ENCODE results near the gene WDTC1.

Gene WDTC1

DNA sequence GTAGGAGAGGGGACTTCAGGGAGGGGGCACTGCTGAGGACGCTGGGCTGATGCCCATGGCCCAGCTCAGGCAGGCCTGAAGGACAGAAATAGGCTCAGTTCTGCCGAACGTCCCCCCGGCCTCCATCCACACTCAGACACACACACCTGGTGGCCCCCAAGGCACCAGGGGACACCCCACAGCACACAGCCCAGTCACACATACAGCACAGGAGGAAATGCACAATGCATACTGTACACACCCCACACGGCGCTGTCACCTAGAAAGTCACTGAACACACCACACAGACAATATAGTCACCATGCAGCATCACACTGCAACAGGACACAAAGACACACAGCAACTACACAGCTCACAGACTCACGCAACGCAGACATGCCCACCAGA, 108.0 kb downstream of the WDTC1 start:
- Histone ChIP-seq H3K9ac (ENCODE audit: low read depth in 1 of 2, low read length in 2 of 2) (peak overlapping the region; percentile 57 to 80), H3K9me3 (ENCODE audit: control insufficient read depth in 1 of 2, low read length in 2 of 2) (no peaks in the 10 kb centered on the region), H3K27me3 (ENCODE audit: control insufficient read depth in 1 of 2, insufficient read depth in 2 of 2, low read length in 2 of 2) (no peaks in the 10 kb centered on the region), H3K4me1 (ENCODE audit: control insufficient read depth in 1 of 2, insufficient read depth in 2 of 2, low read length in 2 of 2) (peaks cover 20 to 23% of the 10 kb centered on the region in 2 donors), H3K4me3 (ENCODE audit: low read depth in 1 of 2, low read length in 2 of 2) (peak overlapping the region; percentile 83 to 86), H3K36me3 (ENCODE audit: control insufficient read depth in 1 of 2, insufficient read depth in 2 of 2, low read length in 2 of 2) (no peaks in the 10 kb centered on the region), H3K27ac (ENCODE audit: low read depth, low read length) (peak overlapping the region; percentile 11)

DNA sequence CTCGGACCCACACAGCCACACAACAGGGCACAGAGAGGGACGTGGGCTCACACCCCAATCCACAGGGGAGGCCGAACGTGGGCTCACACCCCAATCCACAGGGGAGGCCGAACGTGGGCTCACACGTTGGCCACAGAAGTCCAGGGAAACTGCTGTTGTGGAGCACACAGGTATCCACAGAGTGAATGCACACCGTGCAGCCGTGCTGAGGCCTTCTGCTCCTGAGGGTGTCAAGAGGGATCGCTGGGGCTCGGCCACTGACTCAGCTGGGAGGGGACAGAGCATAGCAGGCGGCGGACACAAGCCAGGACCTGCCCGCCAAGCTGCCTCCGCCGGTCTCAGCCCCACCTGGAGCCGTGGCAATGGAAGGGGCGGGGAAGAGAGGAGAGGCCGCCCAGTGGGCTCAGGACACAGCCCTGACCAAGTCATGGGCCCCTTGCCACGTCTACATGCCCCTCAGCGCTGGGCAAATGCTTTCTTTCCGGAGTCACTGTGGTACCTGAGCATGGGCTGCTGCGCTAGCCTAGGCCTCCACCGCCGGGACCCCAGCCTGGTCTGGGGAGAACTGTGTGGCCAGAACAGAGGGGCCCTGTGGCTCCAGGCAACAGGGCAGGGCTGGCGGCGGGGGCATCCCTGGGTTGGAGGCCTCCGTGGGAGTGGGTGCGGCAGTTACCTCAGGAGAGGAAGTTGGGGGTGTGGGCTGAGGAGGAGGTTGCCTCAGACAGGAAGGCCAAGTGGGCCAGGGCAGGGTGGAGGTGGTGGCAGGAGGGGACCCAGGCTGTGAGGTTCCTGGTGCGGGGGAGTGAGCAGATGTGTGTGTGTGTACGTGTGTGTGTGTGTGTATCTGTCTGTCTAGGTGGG, 108.6 kb downstream of the WDTC1 start:
- H3K4me1 ChIP-seq (ENCODE audit: control insufficient read depth in 1 of 2, insufficient read depth in 2 of 2, low read length in 2 of 2) = peaks cover 20 to 23% of the 10 kb centered on the region in 2 donors
- H3K4me3 ChIP-seq (ENCODE audit: low read depth in 1 of 2, low read length in 2 of 2) = peak overlapping the region; percentile 83 to 86
- peak overlapping the region; percentile 57 to 80 for H3K9ac ChIP-seq (ENCODE audit: low read depth in 1 of 2, low read length in 2 of 2)
- H3K27ac ChIP-seq (ENCODE audit: low read depth, low read length) = peak overlapping the region; percentile 69
- no peaks in the 10 kb centered on the region for H3K27me3 ChIP-seq (ENCODE audit: control insufficient read depth in 1 of 2, insufficient read depth in 2 of 2, low read length in 2 of 2)
- no peaks in the 10 kb centered on the region for H3K9me3 ChIP-seq (ENCODE audit: control insufficient read depth in 1 of 2, low read length in 2 of 2)
- H3K36me3 ChIP-seq (ENCODE audit: control insufficient read depth in 1 of 2, insufficient read depth in 2 of 2, low read length in 2 of 2) = no peaks in the 10 kb centered on the region

DNA sequence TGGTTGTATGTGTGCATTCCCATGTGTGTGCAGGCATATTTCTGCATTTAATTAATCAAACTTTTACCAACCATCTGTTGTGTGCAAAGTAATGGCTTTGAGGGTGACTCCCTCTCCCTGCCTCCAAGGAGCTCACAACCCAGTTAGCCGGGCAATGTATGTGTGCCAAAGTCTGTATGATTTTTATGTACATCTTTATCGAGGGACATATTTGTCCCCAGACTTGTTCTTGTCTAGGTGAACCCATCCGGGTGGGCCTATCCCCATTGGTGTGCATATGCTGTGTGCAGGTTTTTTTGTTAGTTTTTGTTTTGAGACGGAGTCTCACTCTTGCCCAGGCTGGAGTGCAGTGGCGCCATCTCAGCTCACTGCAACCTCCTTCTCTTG, 109.2 kb downstream of the WDTC1 start:
- no peaks in the 10 kb centered on the region for H3K27me3 ChIP-seq (ENCODE audit: control insufficient read depth in 1 of 2, insufficient read depth in 2 of 2, low read length in 2 of 2)
- H3K4me1 ChIP-seq (ENCODE audit: control insufficient read depth in 1 of 2, insufficient read depth in 2 of 2, low read length in 2 of 2) = peaks cover 21 to 23% of the 10 kb centered on the region in 2 donors
- H3K4me3 ChIP-seq (ENCODE audit: low read depth in 1 of 2, low read length in 2 of 2) = peak overlapping the region; percentile 83 to 86
- H3K27ac ChIP-seq (ENCODE audit: low read depth, low read length) = no peak overlapping the region
- peak overlapping the region in 1 of 2 donors; percentile 57 for H3K9ac ChIP-seq (ENCODE audit: low read depth in 1 of 2, low read length in 2 of 2)
- H3K36me3 ChIP-seq (ENCODE audit: control insufficient read depth in 1 of 2, insufficient read depth in 2 of 2, low read length in 2 of 2) = no peaks in the 10 kb centered on the region
- H3K9me3 ChIP-seq (ENCODE audit: control insufficient read depth in 1 of 2, low read length in 2 of 2) = no peaks in the 10 kb centered on the region

DNA sequence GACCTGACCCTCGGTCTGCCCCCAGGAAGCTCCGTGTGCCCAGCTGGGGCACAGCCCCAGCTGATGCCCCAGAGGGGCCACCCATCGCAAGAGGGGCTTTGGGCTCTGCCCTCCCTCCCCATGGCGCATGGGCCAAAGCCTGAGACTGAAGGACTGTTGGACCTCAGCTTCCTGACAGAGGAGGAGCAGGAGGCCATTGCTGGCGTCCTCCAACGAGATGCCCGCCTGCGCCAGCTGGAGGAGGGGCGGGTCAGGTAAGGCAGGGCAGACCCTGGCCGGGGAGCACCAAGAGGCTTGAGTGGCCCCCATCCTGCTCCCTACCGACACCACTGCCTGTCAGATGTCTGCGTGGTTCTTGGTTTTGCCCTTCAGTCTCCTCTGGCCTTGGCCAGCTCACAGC, 110.8 kb downstream of the WDTC1 start:
- Histone ChIP-seq H3K36me3 (ENCODE audit: control insufficient read depth in 1 of 2, insufficient read depth in 2 of 2, low read length in 2 of 2) (no peaks in the 10 kb centered on the region), H3K9me3 (ENCODE audit: control insufficient read depth in 1 of 2, low read length in 2 of 2) (no peaks in the 10 kb centered on the region), H3K4me3 (ENCODE audit: low read depth in 1 of 2, low read length in 2 of 2) (no peak overlapping the region), H3K4me1 (ENCODE audit: control insufficient read depth in 1 of 2, insufficient read depth in 2 of 2, low read length in 2 of 2) (peaks cover 30 to 34% of the 10 kb centered on the region in 2 donors), H3K27ac (ENCODE audit: low read depth, low read length) (no peak overlapping the region), H3K9ac (ENCODE audit: low read depth in 1 of 2, low read length in 2 of 2) (no peak overlapping the region), H3K27me3 (ENCODE audit: control insufficient read depth in 1 of 2, insufficient read depth in 2 of 2, low read length in 2 of 2) (peaks cover 0 to 1% of the 10 kb centered on the region in 2 donors)

DNA sequence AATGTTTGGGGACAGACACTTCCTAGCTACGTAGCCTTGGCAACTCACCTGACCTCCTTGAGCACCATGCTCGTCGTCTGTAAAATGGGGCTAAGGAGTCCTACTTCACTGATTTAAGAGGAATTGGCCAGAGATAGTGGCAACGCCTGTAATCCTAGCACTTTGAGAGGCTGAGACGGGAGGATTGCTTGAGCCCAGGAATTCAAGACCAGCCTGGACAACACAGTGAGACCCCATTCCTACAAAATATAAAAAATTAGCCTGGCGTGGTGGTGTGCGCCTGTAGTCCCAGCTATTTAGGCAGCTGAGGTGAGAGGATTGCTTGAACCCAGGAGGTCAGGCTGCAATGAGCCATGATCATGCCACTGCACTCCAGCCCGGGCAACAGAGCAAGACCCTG, 111.9 kb downstream of the WDTC1 start:
- no peak overlapping the region for H3K4me3 ChIP-seq (ENCODE audit: low read depth in 1 of 2, low read length in 2 of 2)
- no peaks in the 10 kb centered on the region for H3K36me3 ChIP-seq (ENCODE audit: control insufficient read depth in 1 of 2, insufficient read depth in 2 of 2, low read length in 2 of 2)
- H3K27me3 ChIP-seq (ENCODE audit: control insufficient read depth in 1 of 2, insufficient read depth in 2 of 2, low read length in 2 of 2) = peaks cover 0 to 4% of the 10 kb centered on the region in 2 donors
- H3K9ac ChIP-seq (ENCODE audit: low read depth in 1 of 2, low read length in 2 of 2) = no peak overlapping the region
- H3K9me3 ChIP-seq (ENCODE audit: control insufficient read depth in 1 of 2, low read length in 2 of 2) = no peaks in the 10 kb centered on the region
- H3K4me1 ChIP-seq (ENCODE audit: control insufficient read depth in 1 of 2, insufficient read depth in 2 of 2, low read length in 2 of 2) = peaks cover 33 to 42% of the 10 kb centered on the region in 2 donors
- H3K27ac ChIP-seq (ENCODE audit: low read depth, low read length) = no peak overlapping the region

DNA sequence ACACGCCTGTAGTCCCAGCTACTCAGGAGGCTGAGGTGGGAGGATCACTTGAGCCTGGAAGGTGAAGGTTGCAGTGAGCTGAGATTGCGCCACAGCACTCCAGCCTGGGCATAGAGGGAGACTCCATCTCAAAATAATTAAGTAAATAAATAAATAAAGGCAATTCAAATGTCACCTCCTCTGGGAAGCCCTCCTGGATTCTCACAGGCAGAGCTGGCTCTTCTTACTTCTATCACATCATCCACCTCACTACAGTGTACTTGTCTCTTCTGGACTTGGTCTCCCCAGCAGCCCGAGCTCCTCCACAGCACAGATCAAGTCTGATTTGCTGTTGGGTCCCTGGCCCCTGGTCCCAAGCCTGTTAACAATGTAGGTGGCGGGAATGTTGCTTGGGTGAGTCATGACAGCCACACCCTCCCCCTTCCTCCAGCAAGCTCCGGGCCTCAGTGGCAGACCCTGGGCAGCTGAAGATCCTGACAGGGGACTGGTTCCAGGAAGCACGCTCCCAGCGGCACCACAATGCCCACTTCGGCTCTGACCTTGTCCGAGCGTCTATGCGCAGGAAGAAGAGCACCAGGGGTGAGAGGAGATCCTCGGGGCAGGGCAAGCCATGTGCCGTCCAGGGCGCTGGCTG, 112.7 kb downstream of the WDTC1 start:
- no peak overlapping the region for H3K4me3 ChIP-seq (ENCODE audit: low read depth in 1 of 2, low read length in 2 of 2)
- no peaks in the 10 kb centered on the region for H3K9me3 ChIP-seq (ENCODE audit: control insufficient read depth in 1 of 2, low read length in 2 of 2)
- peaks cover 0 to 4% of the 10 kb centered on the region in 2 donors for H3K27me3 ChIP-seq (ENCODE audit: control insufficient read depth in 1 of 2, insufficient read depth in 2 of 2, low read length in 2 of 2)
- no peak overlapping the region for H3K9ac ChIP-seq (ENCODE audit: low read depth in 1 of 2, low read length in 2 of 2)
- no peaks in the 10 kb centered on the region for H3K36me3 ChIP-seq (ENCODE audit: control insufficient read depth in 1 of 2, insufficient read depth in 2 of 2, low read length in 2 of 2)
- peaks cover 26 to 39% of the 10 kb centered on the region in 2 donors for H3K4me1 ChIP-seq (ENCODE audit: control insufficient read depth in 1 of 2, insufficient read depth in 2 of 2, low read length in 2 of 2)
- no peak overlapping the region for H3K27ac ChIP-seq (ENCODE audit: low read depth, low read length)

DNA sequence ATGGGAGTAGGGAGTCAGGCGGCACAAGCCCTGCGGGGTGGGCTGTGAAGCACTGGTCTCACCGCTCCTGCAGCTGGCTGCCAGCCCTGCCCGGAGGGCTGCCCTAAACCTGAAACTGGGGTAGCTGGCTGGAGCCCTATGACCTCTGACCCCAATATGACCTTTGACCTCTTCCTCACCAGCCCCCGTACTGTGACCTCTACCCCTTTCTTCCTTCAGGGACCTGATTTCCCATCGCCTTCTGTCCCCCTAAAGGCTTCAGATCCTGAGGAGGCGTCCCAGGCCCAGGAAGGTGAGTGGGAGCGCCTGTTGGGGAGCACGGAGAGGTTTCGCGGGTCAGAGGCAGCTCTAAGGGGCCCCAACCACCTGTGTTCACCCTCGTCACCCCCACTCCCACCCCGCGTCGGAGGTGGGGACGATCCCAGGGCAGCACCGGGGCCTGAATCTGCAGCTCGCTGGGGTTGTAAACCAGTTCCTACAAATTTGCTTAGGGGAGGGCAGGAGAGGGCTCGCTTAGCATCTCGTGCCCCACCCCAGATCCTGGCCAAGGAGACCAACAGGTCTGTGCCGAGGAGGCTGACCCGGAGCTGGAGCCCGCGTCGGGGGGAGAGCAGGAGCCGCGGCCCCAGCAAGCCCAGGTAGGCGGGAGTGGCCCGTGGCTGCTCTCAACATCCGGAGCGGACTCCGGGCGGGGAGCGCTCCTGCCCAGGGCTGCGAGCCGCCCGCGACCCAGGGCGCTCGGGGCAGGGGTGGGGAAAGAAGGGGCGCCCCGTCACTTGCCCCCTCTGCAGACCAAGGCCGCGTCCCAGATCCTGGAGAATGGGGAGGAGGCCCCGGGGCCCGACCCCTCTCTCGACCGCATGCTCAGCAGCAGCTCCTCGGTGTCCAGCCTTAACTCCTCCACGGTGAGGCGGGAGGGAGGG, 114.7 kb downstream of the WDTC1 start:
- Histone ChIP-seq H3K27ac (ENCODE audit: low read depth, low read length) (no peak overlapping the region), H3K9me3 (ENCODE audit: control insufficient read depth in 1 of 2, low read length in 2 of 2) (no peaks in the 10 kb centered on the region), H3K9ac (ENCODE audit: low read depth in 1 of 2, low read length in 2 of 2) (peak overlapping the region in 1 of 2 donors; percentile 64), H3K4me3 (ENCODE audit: low read depth in 1 of 2, low read length in 2 of 2) (peak overlapping the region; percentile 54 to 60), H3K27me3 (ENCODE audit: control insufficient read depth in 1 of 2, insufficient read depth in 2 of 2, low read length in 2 of 2) (peaks cover 0 to 4% of the 10 kb centered on the region in 2 donors), H3K36me3 (ENCODE audit: control insufficient read depth in 1 of 2, insufficient read depth in 2 of 2, low read length in 2 of 2) (peaks cover 0 to 2% of the 10 kb centered on the region in 2 donors), H3K4me1 (ENCODE audit: control insufficient read depth in 1 of 2, insufficient read depth in 2 of 2, low read length in 2 of 2) (peaks cover 18 to 25% of the 10 kb centered on the region in 2 donors)

DNA sequence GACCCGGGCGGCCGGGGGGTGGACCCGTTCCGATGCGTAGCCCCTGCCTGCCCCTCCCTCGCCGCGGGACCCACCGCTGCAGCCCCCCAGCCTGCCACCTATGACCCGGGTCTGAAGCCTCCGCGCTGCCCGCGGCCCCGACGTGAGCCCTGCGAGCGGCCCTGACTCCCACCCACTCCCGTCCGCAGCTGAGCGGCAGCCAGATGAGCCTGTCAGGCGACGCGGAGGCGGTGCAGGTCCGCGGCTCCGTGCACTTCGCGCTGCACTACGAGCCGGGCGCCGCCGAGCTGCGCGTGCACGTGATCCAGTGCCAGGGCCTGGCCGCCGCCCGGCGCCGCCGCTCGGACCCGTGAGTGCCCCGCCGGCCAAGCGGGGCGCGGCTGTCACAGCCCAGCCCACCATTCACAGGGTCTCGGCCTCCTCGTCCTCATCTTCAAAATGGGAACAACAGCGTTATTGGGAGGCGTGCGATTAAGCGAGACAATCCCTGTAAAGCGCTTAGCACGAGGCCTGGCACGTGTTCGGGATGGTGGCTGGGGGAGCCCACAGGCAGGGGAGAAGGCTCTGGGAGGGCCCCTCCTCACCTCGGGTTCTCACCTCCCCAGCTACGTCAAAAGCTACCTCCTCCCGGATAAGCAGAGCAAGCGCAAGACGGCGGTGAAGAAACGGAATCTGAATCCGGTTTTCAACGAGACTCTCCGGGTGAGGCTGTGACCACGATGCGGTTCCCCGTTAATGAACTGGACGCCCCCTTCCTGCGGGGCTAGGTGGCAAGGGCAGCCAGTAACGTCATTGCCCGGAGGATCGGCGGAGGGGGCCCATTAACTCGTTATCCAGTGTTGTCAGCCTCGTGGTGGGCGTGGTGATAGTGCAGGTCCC, 115.6 kb downstream of the WDTC1 start:
- H3K9ac ChIP-seq (ENCODE audit: low read depth in 1 of 2, low read length in 2 of 2) = no peak overlapping the region
- H3K4me3 ChIP-seq (ENCODE audit: low read depth in 1 of 2, low read length in 2 of 2) = peak overlapping the region; percentile 54 to 60
- peaks cover 0 to 4% of the 10 kb centered on the region in 2 donors for H3K27me3 ChIP-seq (ENCODE audit: control insufficient read depth in 1 of 2, insufficient read depth in 2 of 2, low read length in 2 of 2)
- peaks cover 18 to 25% of the 10 kb centered on the region in 2 donors for H3K4me1 ChIP-seq (ENCODE audit: control insufficient read depth in 1 of 2, insufficient read depth in 2 of 2, low read length in 2 of 2)
- H3K9me3 ChIP-seq (ENCODE audit: control insufficient read depth in 1 of 2, low read length in 2 of 2) = no peaks in the 10 kb centered on the region
- H3K36me3 ChIP-seq (ENCODE audit: control insufficient read depth in 1 of 2, insufficient read depth in 2 of 2, low read length in 2 of 2) = peaks cover 0 to 2% of the 10 kb centered on the region in 2 donors
- H3K27ac ChIP-seq (ENCODE audit: low read depth, low read length) = no peak overlapping the region
